Measurements from ENCODE around the gene VPS13A.

The VPS13A gene

GRCh38 chr9:77177143-77177893 is at the start of gene VPS13A:
TSS of gene VPS13A (plus strand) at chr9:77177534. CDS start at chr9:77177705, 171 bp downstream.
- peak; percentile 89 to 93 for DNase-seq (ENCODE audit: low read depth in 2 of 2)
- H3K4me3 ChIP-seq (replicated peaks in 1 of 2; ENCODE audit: low read depth in 2 of 2, low read length in 2 of 2), result peak within 1 kb of the TSS; percentile 78 to 93
- TF ChIP-seq, protein P1, sequence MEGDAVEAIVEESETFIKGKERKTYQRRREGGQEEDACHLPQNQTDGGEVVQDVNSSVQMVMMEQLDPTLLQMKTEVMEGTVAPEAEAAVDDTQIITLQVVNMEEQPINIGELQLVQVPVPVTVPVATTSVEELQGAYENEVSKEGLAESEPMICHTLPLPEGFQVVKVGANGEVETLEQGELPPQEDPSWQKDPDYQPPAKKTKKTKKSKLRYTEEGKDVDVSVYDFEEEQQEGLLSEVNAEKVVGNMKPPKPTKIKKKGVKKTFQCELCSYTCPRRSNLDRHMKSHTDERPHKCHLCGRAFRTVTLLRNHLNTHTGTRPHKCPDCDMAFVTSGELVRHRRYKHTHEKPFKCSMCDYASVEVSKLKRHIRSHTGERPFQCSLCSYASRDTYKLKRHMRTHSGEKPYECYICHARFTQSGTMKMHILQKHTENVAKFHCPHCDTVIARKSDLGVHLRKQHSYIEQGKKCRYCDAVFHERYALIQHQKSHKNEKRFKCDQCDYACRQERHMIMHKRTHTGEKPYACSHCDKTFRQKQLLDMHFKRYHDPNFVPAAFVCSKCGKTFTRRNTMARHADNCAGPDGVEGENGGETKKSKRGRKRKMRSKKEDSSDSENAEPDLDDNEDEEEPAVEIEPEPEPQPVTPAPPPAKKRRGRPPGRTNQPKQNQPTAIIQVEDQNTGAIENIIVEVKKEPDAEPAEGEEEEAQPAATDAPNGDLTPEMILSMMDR (IDR thresholded peaks at IDR 0.05; ENCODE audit: low read depth, low read length), result no peak

DNA sequence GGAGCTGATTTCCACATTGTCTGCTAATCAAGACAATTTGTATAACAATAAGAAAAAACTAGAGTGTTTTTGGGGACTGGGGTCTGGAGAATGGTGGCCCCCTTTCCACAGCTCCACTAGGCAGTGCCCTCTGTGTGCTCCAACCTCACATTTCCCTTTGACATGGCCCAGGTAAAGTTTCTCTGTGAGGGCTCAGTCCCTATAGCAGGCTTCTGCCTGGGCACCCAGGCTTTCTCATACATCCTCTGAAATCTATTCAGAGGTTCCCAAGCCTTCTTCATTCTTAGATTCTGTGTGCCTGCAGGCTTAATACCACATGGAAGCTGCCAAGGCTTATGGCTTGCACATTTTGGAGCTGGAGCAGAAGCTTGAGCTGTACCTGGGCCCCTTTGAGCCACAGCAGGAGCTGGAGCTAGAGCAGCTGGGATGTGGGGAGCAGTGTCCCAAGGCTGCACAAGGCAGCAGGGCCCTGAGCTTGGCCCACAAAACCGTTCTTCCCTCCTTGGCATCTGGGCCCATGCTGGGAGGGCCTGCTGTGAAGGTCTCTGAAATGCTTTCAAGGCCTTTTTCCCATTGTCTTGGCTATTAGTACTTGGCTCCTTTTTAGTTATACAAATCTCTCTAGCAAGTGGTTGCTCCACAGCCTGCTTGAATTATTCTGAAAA is 49.1 kb upstream of the VPS13A start:
- TF ChIP-seq, protein P1 (IDR thresholded peaks at IDR 0.05; ENCODE audit: low read depth, low read length), result no peak
- no peak overlapping the region for H3K4me3 ChIP-seq (replicated peaks in 1 of 2; ENCODE audit: low read depth in 2 of 2, low read length in 2 of 2)
- DNase-seq (ENCODE audit: low read depth in 2 of 2), result no peak

DNA sequence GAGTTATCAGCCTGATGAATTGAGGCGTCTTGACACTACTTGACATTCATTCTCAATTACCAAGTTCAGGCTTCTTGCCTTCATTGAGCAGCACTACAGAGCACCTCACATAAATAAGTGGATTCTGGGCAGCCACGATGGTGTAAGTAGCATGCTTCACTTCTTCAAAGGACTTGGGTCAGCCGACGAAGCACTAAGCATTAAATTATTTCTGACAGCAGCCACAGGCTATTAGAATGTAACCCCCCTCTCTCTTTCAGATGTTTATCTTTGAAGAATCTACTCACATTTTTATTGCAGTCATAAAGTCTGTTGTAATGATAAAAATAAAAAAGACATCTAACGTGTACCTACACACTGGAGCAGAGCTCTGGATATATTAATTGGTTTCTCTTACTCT is 45.9 kb upstream of the VPS13A start:
- H3K4me3 ChIP-seq (replicated peaks in 1 of 2; ENCODE audit: low read depth in 2 of 2, low read length in 2 of 2), result no peak overlapping the region
- TF ChIP-seq, protein P1 (IDR thresholded peaks at IDR 0.05; ENCODE audit: low read depth, low read length), result no peak
- no peak for DNase-seq (ENCODE audit: low read depth in 2 of 2)

- TF ChIP-seq, protein P1 (IDR thresholded peaks at IDR 0.05; ENCODE audit: low read depth, low read length), result no peak
- DNase-seq (ENCODE audit: low read depth in 2 of 2), result peak in 1 of 2 donors; percentile 7
- H3K4me3 ChIP-seq (replicated peaks in 1 of 2; ENCODE audit: low read depth in 2 of 2, low read length in 2 of 2), result no peak overlapping the region
Observed at GRCh38 chr9:77133011-77133410, 44.3 kb upstream of the VPS13A start.

DNA sequence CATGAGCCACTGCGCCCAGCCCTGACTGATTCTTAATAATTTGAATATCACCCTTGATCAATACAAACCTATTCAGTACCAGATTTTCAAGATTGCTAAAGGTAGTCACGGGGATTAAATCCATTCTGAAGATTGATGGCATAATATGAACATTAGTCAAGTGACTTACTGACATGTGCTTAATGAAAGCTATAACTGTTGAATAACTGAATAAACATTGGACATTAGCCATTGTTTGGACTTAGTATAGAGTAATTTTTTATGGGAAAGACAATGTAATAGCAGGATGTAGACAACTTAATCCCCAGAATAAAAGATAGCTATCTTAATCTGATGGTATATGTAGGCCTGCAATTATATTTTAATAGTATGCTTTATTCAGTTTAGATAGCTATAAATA is 35.0 kb upstream of the VPS13A start:
- TF ChIP-seq, protein P1 (IDR thresholded peaks at IDR 0.05; ENCODE audit: low read depth, low read length), result no peak

DNA sequence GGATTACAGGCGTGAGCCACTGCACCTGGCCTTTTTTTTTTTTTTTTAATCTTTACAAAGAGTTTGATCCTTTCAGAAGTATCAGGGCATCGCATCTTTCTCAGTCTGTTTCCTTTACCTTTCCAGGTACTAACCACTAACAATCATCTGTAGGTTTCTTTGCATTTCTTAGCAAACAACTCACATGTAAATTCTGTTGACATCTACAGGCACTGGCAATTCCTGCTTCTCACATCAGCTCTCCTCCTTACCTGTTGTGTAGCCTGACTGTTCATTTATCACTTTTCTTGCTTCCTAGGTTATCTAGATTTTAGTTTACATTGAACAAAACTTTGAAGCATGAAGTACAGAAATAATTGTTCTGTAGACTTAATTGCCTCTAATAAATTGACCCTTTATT is 27.5 kb upstream of the VPS13A start:
- TF ChIP-seq, protein P1 (IDR thresholded peaks at IDR 0.05; ENCODE audit: low read depth, low read length), result no peak

More for the DNA sequence above, 35.0 kb upstream of the VPS13A start:
- DNase-seq (ENCODE audit: low read depth in 2 of 2), result no peak
- H3K4me3 ChIP-seq (replicated peaks in 1 of 2; ENCODE audit: low read depth in 2 of 2, low read length in 2 of 2), result no peak overlapping the region

More for the DNA sequence above, 27.5 kb upstream of the VPS13A start:
- H3K4me3 ChIP-seq (replicated peaks in 1 of 2; ENCODE audit: low read depth in 2 of 2, low read length in 2 of 2), result no peak overlapping the region
- DNase-seq (ENCODE audit: low read depth in 2 of 2), result no peak
